GM21576 (cell line): ENCODE data around the gene FBXW4.
"Not testable (repeated sequence)": the region's sequence is repeated elsewhere in the genome, so short reads cannot be mapped to it uniquely, and the experiment has no call there.

Source experiments
- ATAC-seq: cut with Tn5 transposase; IDR thresholded peaks from one replicate; pipeline ENCODE4 v1.9.1; 2021; ENCODE audit warnings: mild to moderate bottlenecking, moderate library complexity; ENCODE audit not compliant: unreplicated experiment

The FBXW4 gene

GRCh38 chr10:101656890-101657289 lies 38.1 kb downstream of the FBXW4 start:
- no peak for ATAC-seq

GRCh38 chr10:101655570-101655969 lies 39.4 kb downstream of the FBXW4 start:
- ATAC-seq, result no peak

- ATAC-seq, result no peak
Observed at GRCh38 chr10:101653536-101653935, 41.4 kb downstream of the FBXW4 start.

- no peak for ATAC-seq
Observed at GRCh38 chr10:101651336-101651735, 43.6 kb downstream of the FBXW4 start.

- ATAC-seq, result no peak
Observed at GRCh38 chr10:101650863-101651262, 44.1 kb downstream of the FBXW4 start.

GRCh38 chr10:101649525-101650085 lies 45.4 kb downstream of the FBXW4 start:
- ATAC-seq, result no peak

GRCh38 chr10:101647255-101647654 lies 47.7 kb downstream of the FBXW4 start:
- no peak for ATAC-seq

GRCh38 chr10:101646364-101646763 lies 48.6 kb downstream of the FBXW4 start:
- ATAC-seq, result no peak

GRCh38 chr10:101645659-101646058 lies 49.3 kb downstream of the FBXW4 start:
- ATAC-seq, result no peak

- ATAC-seq, result no peak
Observed at GRCh38 chr10:101644002-101644401, 51.0 kb downstream of the FBXW4 start.

GRCh38 chr10:101643546-101643945 lies 51.4 kb downstream of the FBXW4 start:
- no peak for ATAC-seq

GRCh38 chr10:101639141-101639900 lies 55.6 kb downstream of the FBXW4 start:
- no peak for ATAC-seq

GRCh38 chr10:101633510-101633909 lies 61.5 kb downstream of the FBXW4 start:
- not testable (repeated sequence) for ATAC-seq

GRCh38 chr10:101631821-101632475 lies 63.0 kb downstream of the FBXW4 start:
- no peak for ATAC-seq

- no peak for ATAC-seq
Observed at GRCh38 chr10:101630633-101630920, 64.4 kb downstream of the FBXW4 start.

GRCh38 chr10:101629837-101630632 lies 64.9 kb downstream of the FBXW4 start:
- no peak for ATAC-seq

- no peak for ATAC-seq
Observed at GRCh38 chr10:101625821-101626412, 69.1 kb downstream of the FBXW4 start.

GRCh38 chr10:101624526-101625102 lies 70.4 kb downstream of the FBXW4 start:
- no peak for ATAC-seq

GRCh38 chr10:101623528-101623927 lies 71.4 kb downstream of the FBXW4 start:
- ATAC-seq, result no peak

- ATAC-seq, result no peak
Observed at GRCh38 chr10:101619983-101620382, 75.0 kb downstream of the FBXW4 start.

GRCh38 chr10:101618871-101619270 lies 76.1 kb downstream of the FBXW4 start:
- no peak for ATAC-seq
